ENCODE measurements around the gene GPAT3. TPM values are rescaled to one million over a fixed set of nuclear protein-coding genes. Genes with fewer than 3 reads are reported as not detected.

The GPAT3 gene
- total and polyA plus RNA-seq, 11 donors, result 21.3 to 64.5 (median 38.8) TPM

DNA sequence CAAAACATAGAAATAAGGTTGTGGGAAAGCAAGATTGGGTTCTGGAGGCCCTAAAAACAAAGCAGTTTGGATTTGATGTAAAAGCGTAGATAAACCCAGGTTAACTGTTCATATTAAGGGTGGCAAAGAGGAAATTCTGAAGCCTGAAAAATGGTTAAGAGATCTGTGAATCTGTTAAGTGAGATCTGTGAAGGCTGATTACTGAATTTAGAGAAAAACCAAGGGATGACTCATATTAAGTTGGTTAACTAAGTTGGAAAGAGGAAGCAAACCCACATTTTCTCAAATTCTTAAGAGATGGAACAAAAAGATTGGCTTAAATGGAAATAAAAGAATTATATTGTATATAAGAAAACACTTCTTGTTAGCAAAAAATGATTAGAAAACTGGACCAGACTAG lies 22.8 kb downstream of the GPAT3 start:
- DNase-seq, result no peak
- Histone ChIP-seq H3K4me1 (peaks cover 0 to 43% (median 3%) of the 10 kb centered on the region in 12 donors), H3K36me3 (peaks cover 0 to 4% (median 0%) of the 10 kb centered on the region in 9 donors), H3K27ac (peak overlapping the region in 1 of 12 donors; percentile 55), H3K27me3 (no peaks in the 10 kb centered on the region), H3K9me3 (no peaks in the 10 kb centered on the region), H3K4me3 (no peak overlapping the region)
- TF ChIP-seq POLR2A (IDR thresholded peaks at IDR 0.05), result no peak
- TF ChIP-seq, protein P1, sequence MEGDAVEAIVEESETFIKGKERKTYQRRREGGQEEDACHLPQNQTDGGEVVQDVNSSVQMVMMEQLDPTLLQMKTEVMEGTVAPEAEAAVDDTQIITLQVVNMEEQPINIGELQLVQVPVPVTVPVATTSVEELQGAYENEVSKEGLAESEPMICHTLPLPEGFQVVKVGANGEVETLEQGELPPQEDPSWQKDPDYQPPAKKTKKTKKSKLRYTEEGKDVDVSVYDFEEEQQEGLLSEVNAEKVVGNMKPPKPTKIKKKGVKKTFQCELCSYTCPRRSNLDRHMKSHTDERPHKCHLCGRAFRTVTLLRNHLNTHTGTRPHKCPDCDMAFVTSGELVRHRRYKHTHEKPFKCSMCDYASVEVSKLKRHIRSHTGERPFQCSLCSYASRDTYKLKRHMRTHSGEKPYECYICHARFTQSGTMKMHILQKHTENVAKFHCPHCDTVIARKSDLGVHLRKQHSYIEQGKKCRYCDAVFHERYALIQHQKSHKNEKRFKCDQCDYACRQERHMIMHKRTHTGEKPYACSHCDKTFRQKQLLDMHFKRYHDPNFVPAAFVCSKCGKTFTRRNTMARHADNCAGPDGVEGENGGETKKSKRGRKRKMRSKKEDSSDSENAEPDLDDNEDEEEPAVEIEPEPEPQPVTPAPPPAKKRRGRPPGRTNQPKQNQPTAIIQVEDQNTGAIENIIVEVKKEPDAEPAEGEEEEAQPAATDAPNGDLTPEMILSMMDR (IDR thresholded peaks at IDR 0.05), result no peak
- 0 to 85% (median 64%) methylated on average over 1 of the region's 1 CpG for WGBS, 4 donors
- no peak for ATAC-seq
- intact Hi-C loops (cut with DNase I), result no loop called here

DNA sequence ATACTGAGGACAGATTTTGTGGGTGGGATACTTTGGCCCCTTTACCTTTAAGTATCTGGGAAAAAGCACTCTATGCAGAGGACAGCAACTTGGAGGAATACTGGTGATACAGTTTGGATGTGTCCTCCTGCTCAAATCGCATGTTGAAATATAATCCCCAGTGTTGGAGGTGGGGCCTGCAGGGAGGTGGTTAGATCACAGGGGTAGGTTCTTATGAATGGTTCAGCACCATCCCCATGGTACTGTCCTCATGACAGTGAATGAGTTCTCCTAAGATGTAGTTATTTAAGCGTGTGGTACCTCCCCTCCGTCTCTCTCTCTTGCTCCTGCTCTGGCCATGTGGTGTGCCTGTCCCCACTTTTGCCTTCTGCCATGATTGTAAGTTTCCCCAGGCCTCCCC lies 24.6 kb downstream of the GPAT3 start:
- Histone ChIP-seq H3K4me3 (no peak overlapping the region), H3K27ac (peak overlapping the region in 3 of 12 donors; percentile 12 to 48 (median 16)), H3K36me3 (peaks cover 0 to 8% (median 0%) of the 10 kb centered on the region in 9 donors), H3K27me3 (no peaks in the 10 kb centered on the region), H3K9me3 (no peaks in the 10 kb centered on the region), H3K4me1 (peaks cover 0 to 42% (median 3%) of the 10 kb centered on the region in 12 donors)
- TF ChIP-seq, protein P1 (IDR thresholded peaks at IDR 0.05), result no peak
- TF ChIP-seq POLR2A (IDR thresholded peaks at IDR 0.05), result no peak
- ATAC-seq (peak in 2 of 4 donors; percentile 18 to 19), DNase-seq (no peak)
- WGBS, 4 donors, result 65 to 80% (median 71%) methylated on average over 3 of the region's 3 CpGs
- intact Hi-C loops (cut with DNase I), result no loop called here

GRCh38 chr4:83561381-83561780 lies 25.5 kb downstream of the GPAT3 start:
- peaks cover 0 to 35% (median 3%) of the 10 kb centered on the region in 12 donors for H3K4me1 ChIP-seq
- peaks cover 0 to 9% (median 0%) of the 10 kb centered on the region in 9 donors for H3K36me3 ChIP-seq
- intact Hi-C loops (cut with DNase I), result no loop called here
- no peaks in the 10 kb centered on the region for H3K9me3 ChIP-seq
- WGBS, 4 donors, result 25 to 39% (median 34%) methylated on average over 2 of the region's 2 CpGs
- peak; percentile 49 to 96 (median 86) for ATAC-seq
- no peaks in the 10 kb centered on the region for H3K27me3 ChIP-seq
- no peak overlapping the region for H3K4me3 ChIP-seq
- DNase-seq, result peak in 1 of 5 donors; percentile 49
- peak overlapping the region in 5 of 12 donors; percentile 12 to 62 (median 31) for H3K27ac ChIP-seq
- TF ChIP-seq, protein P1 (IDR thresholded peaks at IDR 0.05), result no peak
- TF ChIP-seq POLR2A (IDR thresholded peaks at IDR 0.05), result no peak

DNA sequence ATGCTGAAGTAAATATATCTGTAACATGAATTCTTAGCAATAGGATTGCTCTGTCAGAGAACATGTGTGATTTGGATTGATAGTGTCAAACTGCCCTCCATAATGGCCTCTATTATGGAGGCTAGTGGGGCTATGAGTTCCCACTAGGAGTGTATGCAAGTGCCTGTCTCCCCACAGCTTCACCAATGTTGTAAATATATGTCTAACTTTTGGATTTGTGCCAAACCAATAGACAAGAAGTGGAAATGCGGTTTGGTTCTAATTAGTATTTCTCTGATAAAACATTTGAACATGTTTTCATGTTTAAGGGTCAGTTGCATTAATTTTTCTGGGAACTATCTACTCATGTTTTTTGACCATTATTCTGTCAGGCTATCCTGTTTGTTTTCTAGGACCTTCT lies 28.1 kb downstream of the GPAT3 start:
- DNase-seq, result no peak
- ATAC-seq, result no peak
- 75 to 82% (median 77%) methylated on average over 1 of the region's 1 CpG for WGBS, 4 donors
- H3K4me3 ChIP-seq, result no peak overlapping the region
- peaks cover 0 to 9% (median 0%) of the 10 kb centered on the region in 9 donors for H3K36me3 ChIP-seq
- intact Hi-C loops (cut with DNase I), result no loop called here
- peaks cover 0 to 26% (median 3%) of the 10 kb centered on the region in 12 donors for H3K4me1 ChIP-seq
- TF ChIP-seq, protein P1 (IDR thresholded peaks at IDR 0.05), result no peak
- no peak for TF ChIP-seq POLR2A (IDR thresholded peaks at IDR 0.05)
- H3K27ac ChIP-seq, result no peak overlapping the region
- no peaks in the 10 kb centered on the region for H3K9me3 ChIP-seq
- H3K27me3 ChIP-seq, result no peaks in the 10 kb centered on the region

All from heart left ventricle (tissue), 16 donors.